Neural crest cell (in vitro differentiated cells): ENCODE data around the gene GTPBP1. TPM values are rescaled to one million over a fixed set of nuclear protein-coding genes. Genes with fewer than 3 reads are reported as not detected.

Source experiments
- DNase-seq: peaks from one replicate; pipeline ENCODE4 v3.0.0; 2021; ENCODE audit warnings: low read depth, mixed read lengths, low spot score
- H3K27ac Mint-ChIP-seq: one replicate; pipeline ENCODE4 v1.8.0; 2021; ENCODE audit warnings: mild to moderate bottlenecking, mixed read lengths; ENCODE audit not compliant: unreplicated experiment
- H3K27me3 Mint-ChIP-seq: 2 replicates; pipeline ENCODE4 v1.8.0; 2021; ENCODE audit warnings: low read depth, mild to moderate bottlenecking, mixed read lengths
- H3K36me3 Mint-ChIP-seq: 2 replicates; pipeline ENCODE4 v1.8.0; 2021; ENCODE audit warnings: low read depth, mild to moderate bottlenecking, mixed read lengths
- H3K4me1 Mint-ChIP-seq: 2 replicates; pipeline ENCODE4 v1.8.0; 2021; ENCODE audit warnings: mixed read lengths
- H3K4me3 Mint-ChIP-seq: one replicate; pipeline ENCODE4 v1.8.0; 2021; ENCODE audit warnings: mild to moderate bottlenecking, mixed read lengths
- H3K9me3 Mint-ChIP-seq: 2 replicates; pipeline ENCODE4 v1.8.0; 2021; ENCODE audit warnings: mixed read lengths
- CTCF ChIP-seq: fragments of 200-600 bp; sonication (generic); conservative IDR thresholded peaks from 2 replicates; pipeline ENCODE4 v1.5.0; 2021; ENCODE audit warnings: antibody characterized with exemption, mild to moderate bottlenecking
- total RNA-seq: library from RNA; stranded (reverse); gene quantifications from 2 replicates; pipeline ENCODE4 v1.2.1, GENCODE V29; 2021

The GTPBP1 gene
- total RNA-seq, 1 donor from 2014 or later = 73.3 TPM

- Mint-ChIP-seq H3K27me3 (no peaks in the 10 kb centered on the region), H3K36me3 (no peaks in the 10 kb centered on the region), H3K4me1 (peaks cover 31% of the 10 kb centered on the region), H3K9me3 (no peaks in the 10 kb centered on the region), H3K27ac (no peak overlapping the region), H3K4me3 (peak overlapping the region; percentile 74)
- DNase-seq = no peak
- TF ChIP-seq CTCF = no peak
Measured at GRCh38 chr22:38759005-38759404, 53.3 kb downstream of the GTPBP1 start.

DNA sequence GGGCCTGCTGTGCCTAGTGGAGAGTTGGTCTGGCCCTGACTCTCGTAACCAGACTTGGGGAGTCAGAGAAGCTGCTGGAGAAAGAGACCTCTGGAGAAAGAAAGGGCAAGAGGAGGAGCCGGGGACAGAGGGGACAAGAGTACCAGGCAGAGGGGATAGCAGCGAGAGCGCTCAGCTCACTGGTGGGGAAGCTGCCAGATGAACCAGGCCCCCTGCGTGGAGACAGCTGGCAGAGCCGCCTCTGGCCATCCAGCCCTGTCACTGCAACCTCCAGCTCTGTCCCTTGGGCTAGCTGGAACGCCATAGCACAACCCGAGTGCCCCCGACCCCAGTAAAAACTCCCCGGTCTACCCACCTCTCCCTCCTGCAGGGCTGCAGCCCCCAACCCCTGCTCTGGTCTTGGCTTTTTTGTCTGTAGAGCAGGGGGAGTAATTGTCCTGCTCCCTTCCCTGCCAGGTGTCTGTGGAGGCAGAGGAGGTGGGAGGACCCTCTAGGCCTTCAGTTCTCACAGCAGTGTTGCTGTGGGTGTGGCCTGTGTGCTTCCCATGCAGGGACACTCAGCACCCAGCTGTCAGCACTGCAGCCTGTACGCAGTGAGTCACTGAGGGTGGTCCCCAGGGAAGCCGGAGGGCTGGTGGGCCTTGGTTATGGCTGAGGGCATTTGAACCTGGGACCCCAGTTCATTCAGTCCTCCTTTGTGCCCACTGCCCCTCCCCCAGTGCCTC lies 54.9 kb downstream of the GTPBP1 start:
- H3K4me1 Mint-ChIP-seq = peaks cover 20% of the 10 kb centered on the region
- H3K9me3 Mint-ChIP-seq = no peaks in the 10 kb centered on the region
- no peak for TF ChIP-seq CTCF
- H3K27ac Mint-ChIP-seq = peak overlapping the region; percentile 67
- no peaks in the 10 kb centered on the region for H3K27me3 Mint-ChIP-seq
- no peak for DNase-seq
- H3K36me3 Mint-ChIP-seq = no peaks in the 10 kb centered on the region
- H3K4me3 Mint-ChIP-seq = peak overlapping the region; percentile 38

DNA sequence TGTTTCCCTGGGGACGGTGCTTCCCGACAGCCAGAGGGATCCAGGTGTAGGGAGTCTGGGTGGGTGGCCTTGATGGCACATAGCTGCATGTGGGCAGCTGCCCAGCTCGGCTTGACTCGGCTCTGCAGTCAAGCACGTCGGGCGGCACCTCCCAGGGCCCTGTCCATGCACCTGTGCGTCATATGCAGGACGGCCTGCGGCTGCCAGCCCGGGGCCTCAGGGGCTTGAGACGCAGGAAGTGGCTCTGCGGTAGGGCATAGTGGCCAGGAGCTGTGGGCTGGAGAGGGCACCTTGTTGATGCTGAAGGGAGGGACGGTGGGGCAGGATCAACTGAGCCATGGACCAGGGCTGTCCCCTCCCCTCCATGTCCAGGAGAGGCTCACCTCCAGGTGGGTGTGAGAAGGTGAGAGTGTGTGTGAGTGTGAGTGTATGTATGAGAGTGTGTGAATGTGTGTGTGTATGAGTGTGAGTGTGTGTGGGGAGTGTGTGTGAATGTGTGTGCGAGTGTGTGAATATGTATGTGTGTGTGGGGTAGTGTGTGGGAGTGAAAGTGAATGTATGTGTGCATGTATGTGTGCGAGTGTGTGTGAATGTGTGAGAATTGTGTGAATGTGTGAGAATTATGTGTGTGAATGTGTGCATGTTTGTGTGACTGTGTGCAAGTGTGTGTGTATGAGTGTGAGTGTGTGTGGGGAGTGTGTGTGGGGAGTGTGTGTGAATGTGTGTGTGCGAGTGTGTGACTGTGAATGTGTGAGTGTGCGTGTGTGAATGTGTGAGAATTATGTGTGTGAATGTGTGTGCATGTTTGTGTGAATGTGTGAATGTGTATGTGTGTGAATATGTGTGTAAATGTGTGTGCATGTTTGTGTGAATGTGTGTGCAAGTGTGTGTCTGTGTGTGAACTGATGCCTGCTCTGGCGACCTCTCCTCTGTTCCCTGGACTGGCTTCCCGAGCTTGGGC lies 55.7 kb downstream of the GTPBP1 start:
- Mint-ChIP-seq H3K27ac (no peak overlapping the region), H3K4me1 (peaks cover 19% of the 10 kb centered on the region), H3K36me3 (no peaks in the 10 kb centered on the region), H3K4me3 (no peak overlapping the region), H3K27me3 (no peaks in the 10 kb centered on the region), H3K9me3 (no peaks in the 10 kb centered on the region)
- no peak for DNase-seq
- TF ChIP-seq CTCF = no peak

DNA sequence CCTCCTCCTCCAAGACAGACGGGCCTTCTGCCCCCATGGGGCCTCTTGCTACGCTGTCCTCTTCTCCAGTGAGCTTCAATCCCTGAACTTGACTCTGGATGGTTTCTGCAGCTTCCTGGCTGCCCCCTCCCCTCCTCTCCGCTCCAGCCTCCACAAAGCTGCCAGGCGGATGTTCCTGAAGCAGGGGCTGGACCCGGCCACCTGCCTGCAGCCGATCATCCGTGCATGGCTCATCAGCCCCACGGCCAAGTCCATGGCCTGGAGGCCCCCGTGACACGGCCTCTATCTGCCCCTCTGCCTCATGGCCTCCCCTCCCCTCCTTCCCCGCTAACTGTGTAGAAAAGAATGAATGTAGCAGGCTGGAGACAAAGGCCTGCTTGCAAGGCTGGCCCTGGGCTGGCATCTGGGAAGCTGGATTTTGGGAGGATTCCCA lies 56.8 kb downstream of the GTPBP1 start:
- Mint-ChIP-seq H3K4me3 (no peak overlapping the region), H3K27me3 (no peaks in the 10 kb centered on the region)
- no peak for TF ChIP-seq CTCF

DNA sequence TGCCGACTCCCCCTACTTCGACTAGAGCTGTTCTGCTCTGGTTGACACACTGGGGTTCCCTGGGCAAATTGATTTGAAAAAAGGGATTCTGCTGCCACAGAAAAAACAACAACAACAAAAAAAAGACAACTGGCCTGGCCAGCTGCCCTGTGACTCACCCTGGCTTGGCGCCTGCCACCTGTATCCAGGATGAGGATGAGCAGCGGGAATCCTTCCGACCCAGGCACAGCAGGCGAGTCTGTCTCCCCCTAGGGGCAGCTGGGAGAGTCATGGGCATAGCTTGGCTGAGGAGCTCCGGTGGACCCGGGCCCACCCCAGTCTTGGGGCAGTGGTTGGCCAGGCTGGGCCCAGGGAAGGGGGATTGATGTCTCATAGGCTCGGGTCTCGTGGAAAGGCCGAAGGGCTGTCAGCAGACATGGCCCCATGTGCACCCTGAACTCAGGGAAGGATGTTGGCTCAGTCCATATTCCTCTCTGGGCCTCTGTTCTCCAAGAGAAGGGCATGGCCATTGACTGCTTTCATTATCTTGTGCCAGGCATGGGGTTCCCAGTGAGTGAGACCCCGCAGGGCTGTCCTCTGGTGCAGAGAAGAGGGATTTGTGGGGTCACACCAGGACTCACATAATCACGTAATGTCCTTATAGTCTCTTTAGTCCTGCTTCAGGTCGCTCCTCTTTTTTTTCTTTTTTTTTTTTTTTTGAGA lies 60.5 kb downstream of the GTPBP1 start:
- Mint-ChIP-seq H3K9me3 (no peaks in the 10 kb centered on the region), H3K27ac (no peak overlapping the region), H3K4me1 (peaks cover 6% of the 10 kb centered on the region), H3K27me3 (no peaks in the 10 kb centered on the region), H3K4me3 (peak overlapping the region; percentile 34), H3K36me3 (no peaks in the 10 kb centered on the region)
- peak; percentile 76 for TF ChIP-seq CTCF
- peak; percentile 62 for DNase-seq

More for the DNA sequence above, 56.8 kb downstream of the GTPBP1 start:
- H3K4me1 Mint-ChIP-seq = peaks cover 13% of the 10 kb centered on the region
- DNase-seq = no peak
- H3K36me3 Mint-ChIP-seq = no peaks in the 10 kb centered on the region
- no peaks in the 10 kb centered on the region for H3K9me3 Mint-ChIP-seq
- no peak overlapping the region for H3K27ac Mint-ChIP-seq
